ENCODE results near the gene MT1A.
A peak's percentile ranks its signal among the peaks of the same experiment; 100 is the strongest.

Gene MT1A

GRCh38 chr16:56637814-56638750, at the start of gene MT1A:
Gene MT1A (plus strand): TSS chr16:56638666. CDS start chr16:56638739, 73 bp downstream.
- DNase-seq: no peak

- no peak for DNase-seq
Observed at GRCh38 chr16:56588781-56589140, 49.7 kb upstream of the MT1A start.

DNA sequence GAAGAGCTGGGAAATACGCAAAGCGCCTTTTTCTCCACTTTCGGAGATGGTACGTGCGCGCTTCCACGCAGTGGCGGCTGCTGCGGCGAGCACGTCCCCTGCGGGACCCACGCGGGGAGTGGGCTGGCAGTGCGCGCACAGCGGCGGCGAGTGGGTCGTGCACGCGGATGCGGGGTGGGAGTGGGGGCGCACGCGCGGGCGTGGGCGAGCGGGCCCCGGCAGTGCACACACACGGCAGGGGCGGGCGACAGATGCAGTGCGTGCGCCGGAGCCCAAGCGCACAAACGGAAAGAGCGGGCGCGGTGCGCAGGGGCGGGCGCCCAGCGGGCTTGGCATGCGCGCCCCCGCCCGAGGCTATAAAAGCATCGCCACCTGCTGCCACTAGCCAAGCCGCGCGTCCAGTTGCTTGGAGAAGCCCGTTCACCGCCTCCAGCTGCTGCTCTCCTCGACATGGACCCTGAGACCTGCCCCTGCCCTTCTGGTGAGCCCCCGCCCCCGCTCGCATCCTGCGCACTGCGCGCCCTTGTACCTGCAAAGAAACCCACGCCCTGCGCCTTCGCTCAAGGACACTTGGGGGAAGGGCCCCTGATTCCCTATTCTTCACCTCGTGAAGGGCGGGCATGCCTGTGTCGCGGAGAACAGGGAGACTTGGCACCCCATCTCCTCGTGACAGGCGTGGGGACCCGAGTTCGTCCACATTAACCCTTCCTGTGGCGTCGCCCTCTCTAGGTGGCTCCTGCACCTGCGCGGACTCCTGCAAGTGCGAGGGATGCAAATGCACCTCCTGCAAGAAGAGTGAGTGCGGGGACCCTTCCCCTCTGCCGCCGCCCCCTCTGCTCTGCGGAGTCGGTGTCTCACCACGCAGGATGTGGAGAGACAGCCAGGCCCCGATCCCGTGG, 49.1 kb upstream of the MT1A start, which contains the start of gene MT3:
MT3 (plus strand) TSS at position 388 of the 899 bp plus-strand sequence; CDS start at position 451, 63 bp downstream.
- no peak for DNase-seq

DNA sequence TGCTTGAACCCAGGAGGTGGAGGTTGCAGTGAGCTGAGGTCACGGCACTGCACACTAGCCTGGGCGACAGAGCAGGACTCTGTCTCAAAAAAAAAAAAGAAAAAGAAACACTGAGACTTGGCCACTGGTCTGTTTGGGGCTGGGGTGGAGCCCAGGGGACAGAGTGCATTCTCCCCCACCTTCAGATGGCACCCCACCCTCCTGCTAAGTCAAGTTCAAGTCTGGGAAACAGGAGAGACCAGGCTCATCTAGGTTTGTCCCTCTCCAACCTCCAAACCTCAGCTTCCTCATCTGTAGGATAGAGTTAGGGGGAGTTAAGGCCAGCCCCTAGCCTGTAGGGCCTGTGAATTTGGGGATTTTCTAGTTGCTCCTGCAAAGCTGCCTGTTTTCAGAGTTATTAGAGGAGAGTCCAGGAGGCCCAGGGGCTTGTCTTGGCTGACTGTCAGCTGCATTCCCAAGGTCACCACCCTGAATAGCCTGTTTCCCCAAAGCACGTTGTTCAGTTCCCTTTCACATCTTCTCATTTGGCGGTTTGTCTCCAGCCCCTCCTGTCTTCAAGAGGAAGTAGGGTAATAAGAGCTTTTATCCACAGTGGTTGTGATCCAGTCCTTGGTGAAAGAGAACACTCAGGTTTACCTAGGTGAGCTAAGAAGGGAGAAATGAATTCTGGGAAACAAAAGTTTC, 46.9 kb upstream of the MT1A start:
- no peak for DNase-seq

DNA sequence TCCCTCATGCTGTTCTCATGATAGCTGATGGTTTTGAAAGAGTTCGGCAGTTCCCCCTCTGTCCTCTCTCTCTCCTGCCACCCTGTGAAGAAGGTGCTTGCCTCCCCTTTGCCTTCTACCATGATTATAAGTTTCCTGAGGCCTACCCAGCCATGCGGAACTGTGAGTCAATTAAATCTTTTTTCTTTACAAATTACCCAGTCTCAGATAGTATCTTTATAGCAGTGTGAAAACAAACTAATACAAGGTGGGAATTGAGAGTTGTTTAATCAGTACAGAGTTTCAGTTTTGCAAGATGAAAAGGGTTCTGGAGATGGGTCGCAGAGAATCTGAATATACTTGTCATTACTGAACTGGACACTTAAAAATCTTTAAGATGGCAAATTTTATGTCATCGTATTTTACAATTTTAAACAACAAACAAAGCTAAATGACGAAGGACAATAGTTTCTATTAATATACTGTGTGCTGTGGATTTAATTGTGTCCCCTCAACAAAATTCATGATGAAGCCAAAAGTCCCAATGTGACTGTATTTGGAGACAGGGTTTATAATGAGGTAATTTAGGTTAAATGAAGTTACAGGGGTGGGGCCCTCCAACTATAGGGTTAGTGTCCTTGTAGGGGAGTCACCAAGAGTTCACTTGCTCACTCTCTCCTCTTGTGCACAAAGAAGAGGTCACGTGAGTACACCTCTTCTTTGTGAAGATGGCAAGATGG, 44.7 kb upstream of the MT1A start:
- DNase-seq: no peak

DNA sequence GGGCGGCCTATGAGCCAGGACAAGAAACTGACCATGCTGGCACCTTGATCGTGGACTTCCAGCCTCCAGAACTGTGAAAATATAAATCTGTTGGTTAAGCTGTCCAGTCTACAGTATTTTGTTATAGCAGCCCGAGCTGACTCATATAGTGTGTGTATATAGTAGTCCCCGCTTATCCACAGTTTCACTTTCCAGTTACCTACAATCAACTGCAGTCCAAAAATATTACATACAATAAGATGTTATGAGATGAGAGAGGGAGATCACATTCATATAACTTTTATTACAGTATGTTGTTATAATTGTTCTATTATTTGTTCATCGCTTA, 44.2 kb upstream of the MT1A start:
- DNase-seq: no peak

- DNase-seq: no peak
Observed at GRCh38 chr16:56600398-56600999, 38.0 kb upstream of the MT1A start.

DNA sequence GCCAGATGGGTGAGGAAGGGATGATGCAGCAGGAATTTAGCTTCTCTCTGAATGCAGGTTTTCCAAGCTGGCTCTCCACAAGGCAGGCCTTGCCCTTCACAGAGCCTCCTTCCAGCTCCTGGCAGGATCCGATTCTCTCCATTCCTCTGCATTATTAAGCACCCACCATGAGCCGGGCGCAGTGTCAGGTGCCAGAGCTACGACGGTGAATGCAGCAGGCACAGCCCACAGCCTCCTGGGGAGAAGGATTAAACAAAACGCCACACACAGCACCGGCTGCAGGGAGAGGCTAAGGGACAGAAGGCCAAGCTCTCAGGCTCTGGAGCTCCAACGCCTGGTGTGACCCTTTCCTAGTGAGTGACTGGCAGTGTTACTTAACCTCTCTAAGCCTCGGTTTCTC, 37.1 kb upstream of the MT1A start:
- DNase-seq: no peak

- no peak for DNase-seq
Observed at GRCh38 chr16:56603589-56603988, 34.9 kb upstream of the MT1A start.

GRCh38 chr16:56604966-56605365, 33.5 kb upstream of the MT1A start:
- DNase-seq: no peak

GRCh38 chr16:56605475-56605874, 33.0 kb upstream of the MT1A start:
- no peak for DNase-seq

- DNase-seq: no peak
Observed at GRCh38 chr16:56606071-56606475, 32.4 kb upstream of the MT1A start.

DNA sequence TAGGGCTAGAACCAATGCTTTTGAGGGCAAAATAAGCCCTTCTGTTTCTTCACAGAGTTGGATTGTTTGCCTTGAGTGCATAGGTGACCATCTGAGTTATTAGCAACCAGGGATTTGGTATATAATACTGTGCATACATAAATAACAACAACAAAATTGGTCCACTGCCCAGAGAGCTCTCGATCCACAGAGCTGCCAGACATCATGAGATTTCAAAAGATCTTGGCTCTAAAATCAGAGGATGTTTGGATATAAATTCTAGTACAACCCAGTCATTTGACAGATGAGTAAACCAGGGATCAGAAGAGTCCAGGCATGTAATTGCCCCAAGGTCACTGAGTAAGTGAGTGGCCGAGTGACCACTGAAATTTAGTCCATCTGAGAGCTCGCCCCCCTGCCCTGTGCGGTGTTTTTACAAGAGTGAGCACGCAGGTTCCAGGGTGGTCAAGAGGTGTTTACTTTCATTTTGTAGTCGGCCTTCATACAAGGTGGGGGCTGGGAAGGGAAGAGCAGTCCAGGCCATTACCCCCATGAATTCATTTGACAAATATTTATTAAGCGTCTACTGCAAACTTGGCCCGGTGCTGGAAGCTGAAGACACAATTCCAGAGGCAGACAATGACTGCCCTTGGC, 31.9 kb upstream of the MT1A start:
- DNase-seq: peak; percentile 80

DNA sequence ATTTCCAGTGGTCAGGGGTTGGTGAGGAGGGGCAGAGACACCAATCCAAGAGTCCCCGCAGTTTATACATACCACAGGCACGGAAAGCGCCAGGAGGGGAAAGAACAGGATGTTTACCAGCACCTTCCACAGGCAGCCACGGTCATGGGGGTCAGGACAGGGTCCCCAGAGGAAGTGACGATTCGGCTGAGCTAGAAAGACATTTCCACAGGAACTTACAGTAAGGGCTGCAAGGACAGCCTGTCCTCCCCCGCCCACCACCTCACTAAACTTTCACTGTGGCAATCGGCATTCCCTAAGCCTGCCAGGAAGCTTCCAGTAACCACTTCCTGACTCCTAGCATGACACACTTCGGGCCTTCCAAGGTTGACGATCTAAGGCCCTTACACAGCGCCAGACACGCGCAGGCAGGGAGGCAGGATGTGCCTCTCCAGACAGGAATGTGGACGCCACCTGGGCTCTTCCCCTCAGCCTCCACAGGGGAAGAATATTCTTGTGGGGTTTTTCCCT, 31.3 kb upstream of the MT1A start:
- DNase-seq: no peak

DNA sequence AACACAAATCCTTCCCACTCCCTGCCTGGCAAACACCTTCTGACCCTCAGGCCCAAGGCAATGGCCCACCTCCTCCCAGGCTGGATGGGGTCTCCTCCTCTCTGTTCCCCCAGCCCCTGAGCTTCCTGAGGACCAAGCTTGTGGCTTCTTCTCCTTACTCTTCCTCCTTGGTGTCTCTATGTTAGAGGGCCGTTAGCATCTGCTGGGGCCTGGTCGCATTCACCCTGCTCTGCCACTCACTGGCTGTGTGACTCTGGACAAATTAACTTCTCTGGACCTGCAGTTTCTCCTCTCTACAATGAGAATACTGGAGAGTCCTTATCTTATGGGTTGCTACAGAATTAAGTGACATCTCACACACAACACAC, 30.8 kb upstream of the MT1A start:
- no peak for DNase-seq

DNA sequence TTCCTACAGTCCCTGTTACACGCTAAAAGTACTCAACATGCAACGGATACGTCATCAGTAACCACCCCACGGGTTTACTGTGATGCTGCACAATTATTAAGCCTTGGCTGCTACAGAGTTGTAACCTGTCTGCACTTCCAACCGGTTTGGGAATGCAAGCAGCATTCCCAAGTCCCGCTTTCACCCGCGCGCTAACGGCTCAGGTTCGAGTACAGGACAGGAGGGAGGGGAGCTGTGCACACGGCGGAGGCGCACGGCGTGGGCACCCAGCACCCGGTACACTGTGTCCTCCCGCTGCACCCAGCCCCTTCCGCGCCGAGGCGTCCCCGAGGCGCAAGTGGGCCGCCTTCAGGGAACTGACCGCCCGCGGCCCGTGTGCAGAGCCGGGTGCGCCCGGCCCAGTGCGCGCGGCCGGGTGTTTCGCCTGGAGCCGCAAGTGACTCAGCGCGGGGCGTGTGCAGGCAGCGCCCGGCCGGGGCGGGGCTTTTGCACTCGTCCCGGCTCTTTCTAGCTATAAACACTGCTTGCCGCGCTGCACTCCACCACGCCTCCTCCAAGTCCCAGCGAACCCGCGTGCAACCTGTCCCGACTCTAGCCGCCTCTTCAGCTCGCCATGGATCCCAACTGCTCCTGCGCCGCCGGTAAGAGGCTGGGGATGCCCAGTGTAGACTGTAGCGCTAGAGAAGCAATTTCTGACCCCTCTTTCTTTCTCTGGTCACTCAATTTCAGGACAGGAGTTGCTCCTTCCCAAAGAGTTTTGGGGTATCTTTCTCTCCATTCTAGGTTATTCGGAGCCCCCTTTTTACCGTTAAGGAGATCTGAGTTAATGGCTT, 30.2 kb upstream of the MT1A start, which contains the start of gene MT2A:
MT2A (plus strand) TSS at position 542 of the 833 bp plus-strand sequence; CDS start at position 614, 72 bp downstream.
- DNase-seq: peak; percentile 76

- DNase-seq: no peak
Observed at GRCh38 chr16:56608876-56609462, 29.5 kb upstream of the MT1A start.

DNA sequence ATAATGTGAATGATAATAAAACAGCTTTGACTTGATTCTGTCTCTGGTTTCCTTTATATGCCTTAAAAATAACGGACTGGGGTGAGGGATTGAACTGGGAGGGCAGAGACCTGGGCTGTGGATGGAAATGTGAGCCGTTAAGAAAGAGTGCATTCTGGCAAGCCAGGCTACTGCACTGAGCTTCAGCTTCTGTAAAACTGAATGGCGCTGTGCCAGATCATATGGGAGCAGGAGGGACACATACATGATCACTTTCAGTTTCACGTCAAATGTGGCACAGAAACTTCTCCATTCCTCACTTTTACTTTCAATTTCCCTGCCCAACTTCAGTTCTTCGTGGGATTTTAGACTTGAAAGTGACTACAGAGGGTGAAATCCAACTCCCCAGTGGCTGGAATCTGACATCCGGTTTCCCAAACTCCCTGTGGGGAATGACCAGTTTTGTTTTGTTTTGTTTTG, 29.0 kb upstream of the MT1A start:
- peak; percentile 5 for DNase-seq

DNA sequence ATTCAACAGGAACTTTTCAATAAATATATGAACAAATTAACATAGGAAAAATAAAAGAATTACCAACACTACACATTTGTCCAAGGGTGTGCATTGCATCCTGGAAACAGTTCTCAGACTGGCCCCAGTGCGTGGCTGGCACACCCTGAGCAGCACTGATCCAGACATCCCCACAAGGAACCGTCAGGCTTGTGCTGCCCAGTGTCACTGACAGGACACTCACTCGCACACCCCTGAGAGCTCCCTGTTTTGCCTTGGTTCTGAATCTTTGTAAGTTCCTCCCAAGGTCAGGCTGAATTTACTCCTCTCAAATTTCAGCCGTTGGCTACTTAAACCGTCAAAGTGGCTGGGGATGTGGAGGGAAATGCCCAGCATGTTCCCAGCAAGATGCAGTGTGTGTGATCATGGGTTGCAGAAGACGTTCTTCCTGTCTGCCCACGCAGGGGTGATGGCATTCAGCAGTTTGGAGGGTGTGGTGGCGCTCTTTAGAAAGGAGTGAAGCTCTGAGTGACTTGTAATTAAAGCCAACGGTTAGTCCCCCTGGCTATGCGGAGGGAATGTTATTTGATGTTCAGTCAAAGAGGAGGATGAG, 28.4 kb upstream of the MT1A start:
- DNase-seq: no peak

All from NCI-H446 treated with DMSO at 0.1 percent for 48 hours (cell line).